ENCODE results near the gene RNF39. TPM values are rescaled to one million over a fixed set of nuclear protein-coding genes. Genes with fewer than 3 reads are reported as not detected.
A peak's percentile ranks its signal among the peaks of the same experiment; 100 is the strongest.

The RNF39 gene
- total RNA-seq, 1 experiment from 2014 or later, result 0.23 TPM

DNA sequence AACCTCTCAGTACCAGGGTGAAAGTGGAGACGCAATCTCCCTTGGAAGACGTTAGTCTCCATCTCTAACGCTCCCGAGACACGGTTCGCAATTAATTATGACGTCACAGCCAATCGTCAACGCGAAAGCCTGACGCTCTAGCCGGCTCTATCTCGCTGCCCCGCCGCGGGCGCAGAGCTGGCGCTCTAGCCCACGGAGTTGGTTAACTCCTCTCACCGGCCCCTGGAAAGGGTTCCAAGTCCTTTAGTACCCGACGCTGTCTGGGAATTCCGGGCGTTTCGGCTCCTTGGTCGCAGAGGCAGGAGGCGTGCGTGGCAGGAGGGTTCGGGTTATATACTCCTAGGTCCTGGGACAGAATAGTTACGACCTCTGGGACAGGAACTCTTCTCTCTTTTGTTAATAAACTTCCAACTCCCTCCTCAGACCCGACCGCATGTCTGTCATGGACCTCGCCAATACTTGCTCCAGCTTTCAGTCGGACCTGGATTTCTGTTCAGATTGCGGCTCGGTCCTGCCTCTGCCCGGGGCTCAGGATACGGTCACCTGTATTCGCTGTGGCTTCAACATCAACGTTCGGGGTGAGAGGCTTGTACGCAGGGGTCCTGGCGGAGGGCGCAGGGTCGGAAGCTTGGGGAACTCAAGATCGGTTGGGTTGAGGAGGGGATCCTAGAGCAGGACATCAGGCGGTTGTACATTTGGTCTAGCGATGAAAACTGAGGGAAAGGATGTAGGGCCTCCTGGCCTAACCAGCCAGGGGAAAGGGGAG is 14.3 kb downstream of the RNF39 start, which contains the start of gene POLR1H:
Gene POLR1H, plus strand, starts transcription at position 174 of the 766 bp plus-strand sequence. Its CDS starts 260 bp downstream, at position 434.
- Histone ChIP-seq H3K4me3 (ENCODE audit: low read depth, low read length) (peak within 1 kb of the TSS; percentile 77), H3K9me3 (no peaks in the 10 kb centered on the region), H3K27me3 (replicated peaks; ENCODE audit: control insufficient read depth, insufficient read depth, low read length) (no peaks in the 10 kb centered on the region), H3K4me1 (peaks cover 15% of the 10 kb centered on the region; the same call in 1 of the 2 replicates), H3K36me3 (ENCODE audit: control insufficient read depth, insufficient read depth, low read length) (no peaks in the 10 kb centered on the region)
- BruUV-seq (replicated peaks), result TSS peak; percentile 62
- Mint-ChIP-seq H3K27ac (ENCODE audit: unreplicated experiment) (peak within 1 kb of the TSS; percentile 90), H3K36me3 (ENCODE audit: insufficient read depth, unreplicated experiment) (peaks cover 9% of the 10 kb centered on the region), H3K4me3 (ENCODE audit: unreplicated experiment) (peak within 1 kb of the TSS; percentile 88), H3K9me3 (ENCODE audit: unreplicated experiment) (no peaks in the 10 kb centered on the region), H3K4me1 (ENCODE audit: low read depth, unreplicated experiment) (peaks cover 15% of the 10 kb centered on the region), H3K27me3 (ENCODE audit: insufficient read depth, unreplicated experiment) (no peaks in the 10 kb centered on the region)
- CTCF ChIA-PET, result interaction anchor here (0.6 to 2.1 kb wide), 6 partner anchors 14 to 224 kb away, joined by 3 to 5 read pairs (median 4); partner anchors contain the start of gene RNF39
- TF ChIP-seq, protein P1, sequence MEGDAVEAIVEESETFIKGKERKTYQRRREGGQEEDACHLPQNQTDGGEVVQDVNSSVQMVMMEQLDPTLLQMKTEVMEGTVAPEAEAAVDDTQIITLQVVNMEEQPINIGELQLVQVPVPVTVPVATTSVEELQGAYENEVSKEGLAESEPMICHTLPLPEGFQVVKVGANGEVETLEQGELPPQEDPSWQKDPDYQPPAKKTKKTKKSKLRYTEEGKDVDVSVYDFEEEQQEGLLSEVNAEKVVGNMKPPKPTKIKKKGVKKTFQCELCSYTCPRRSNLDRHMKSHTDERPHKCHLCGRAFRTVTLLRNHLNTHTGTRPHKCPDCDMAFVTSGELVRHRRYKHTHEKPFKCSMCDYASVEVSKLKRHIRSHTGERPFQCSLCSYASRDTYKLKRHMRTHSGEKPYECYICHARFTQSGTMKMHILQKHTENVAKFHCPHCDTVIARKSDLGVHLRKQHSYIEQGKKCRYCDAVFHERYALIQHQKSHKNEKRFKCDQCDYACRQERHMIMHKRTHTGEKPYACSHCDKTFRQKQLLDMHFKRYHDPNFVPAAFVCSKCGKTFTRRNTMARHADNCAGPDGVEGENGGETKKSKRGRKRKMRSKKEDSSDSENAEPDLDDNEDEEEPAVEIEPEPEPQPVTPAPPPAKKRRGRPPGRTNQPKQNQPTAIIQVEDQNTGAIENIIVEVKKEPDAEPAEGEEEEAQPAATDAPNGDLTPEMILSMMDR (IDR thresholded peaks at IDR 0.05; ENCODE audit: insufficient read depth in 1 of 2, low read depth in 1 of 2, low read length in 1 of 2, severe bottlenecking in 1 of 2, unreplicated experiment in 1 of 2), result no peak
- intact Hi-C loops (cut with micrococcal nuclease; ENCODE audit: unreplicated experiment), result loop anchor here (1.0 to 5.0 kb wide), 2 partner anchors 42 to 101 kb away; partner anchors contain the start of genes TRIM10 and TRIM15
- peak; percentile 93 to 94 for DNase-seq
- POLR2A ChIA-PET, result interaction anchor here (0.6 to 2.1 kb wide), 7 partner anchors 13 to 286 kb away, joined by 3 to 8 read pairs (median 4); no protein-coding TSS in a partner anchor

DNA sequence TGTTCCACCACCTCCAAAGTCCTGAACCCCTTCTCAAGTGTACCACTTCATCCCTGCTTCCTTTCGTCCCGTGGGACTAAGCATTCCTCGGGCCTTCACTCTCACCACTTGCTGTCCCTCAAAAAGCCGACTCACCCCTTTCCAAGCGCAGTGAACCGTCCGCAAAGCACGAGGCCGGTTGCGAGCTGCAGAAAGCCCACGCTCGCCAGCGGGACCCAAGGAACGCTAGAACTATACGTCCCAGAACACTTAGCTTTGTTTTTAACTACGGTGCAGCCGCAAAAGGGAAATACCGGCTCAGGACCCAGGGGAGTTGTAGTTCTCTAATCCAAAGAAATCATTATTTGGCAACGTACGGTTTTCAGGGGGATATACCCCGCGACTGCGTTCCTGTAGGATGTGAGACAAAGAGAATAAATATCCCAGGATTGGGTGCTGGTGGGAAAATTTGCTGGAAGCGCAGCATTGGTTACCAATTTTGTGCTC is 14.9 kb downstream of the RNF39 start:
- H3K27me3 ChIP-seq (replicated peaks; ENCODE audit: control insufficient read depth, insufficient read depth, low read length), result no peaks in the 10 kb centered on the region
- no peaks in the 10 kb centered on the region for H3K27me3 Mint-ChIP-seq (ENCODE audit: insufficient read depth, unreplicated experiment)
- intact Hi-C loops (cut with micrococcal nuclease; ENCODE audit: unreplicated experiment), result loop anchor here (1.0 to 5.0 kb wide), 2 partner anchors 43 to 102 kb away; partner anchors contain the start of genes TRIM10 and TRIM15
- peak overlapping the region; percentile 88 for H3K4me3 Mint-ChIP-seq (ENCODE audit: unreplicated experiment)
- H3K4me1 ChIP-seq, result peaks cover 9% of the 10 kb centered on the region; the same call in 1 of the 2 replicates
- H3K36me3 Mint-ChIP-seq (ENCODE audit: insufficient read depth, unreplicated experiment), result peaks cover 9% of the 10 kb centered on the region
- peak overlapping the region; percentile 77 for H3K4me3 ChIP-seq (ENCODE audit: low read depth, low read length)
- POLR2A ChIA-PET, result interaction anchor here (0.6 to 2.1 kb wide), 6 partner anchors 13 to 156 kb away, joined by 3 to 8 read pairs (median 4); no protein-coding TSS in a partner anchor
- H3K36me3 ChIP-seq (ENCODE audit: control insufficient read depth, insufficient read depth, low read length), result no peaks in the 10 kb centered on the region
- H3K27ac Mint-ChIP-seq (ENCODE audit: unreplicated experiment), result peak overlapping the region; percentile 90
- CTCF ChIA-PET, result interaction anchor here (1.0 to 2.1 kb wide), 4 partner anchors 15 to 70 kb away, joined by 3 to 5 read pairs (median 4); partner anchors contain the start of gene RNF39
- H3K9me3 Mint-ChIP-seq (ENCODE audit: unreplicated experiment), result no peaks in the 10 kb centered on the region
- TSS peak; percentile 82 for BruUV-seq (replicated peaks)
- TF ChIP-seq, protein P1 (IDR thresholded peaks at IDR 0.05; ENCODE audit: insufficient read depth in 1 of 2, low read depth in 1 of 2, low read length in 1 of 2, severe bottlenecking in 1 of 2, unreplicated experiment in 1 of 2), result no peak
- DNase-seq, result peak in 1 of 2 experiments; percentile 18
- no peaks in the 10 kb centered on the region for H3K9me3 ChIP-seq
- peaks cover 9% of the 10 kb centered on the region for H3K4me1 Mint-ChIP-seq (ENCODE audit: low read depth, unreplicated experiment)

DNA sequence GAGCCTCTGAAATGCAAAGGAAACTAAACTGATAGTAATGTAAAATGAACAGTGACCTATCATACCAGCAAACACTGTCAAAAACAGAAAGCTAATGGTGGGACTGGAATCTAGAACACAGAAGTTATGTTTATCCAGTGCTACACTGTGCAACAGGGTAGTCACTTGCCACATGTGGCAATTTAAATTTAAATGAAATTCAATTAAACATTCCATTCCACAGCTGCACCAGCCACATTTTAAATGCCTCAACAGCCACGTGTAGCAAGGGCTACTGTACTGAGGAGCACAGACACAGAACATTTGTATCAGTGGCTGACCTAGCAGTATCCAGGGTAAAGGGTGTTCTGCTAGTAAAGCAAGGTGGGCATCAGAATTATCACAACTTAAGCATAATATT is 20.1 kb downstream of the RNF39 start:
- H3K27ac Mint-ChIP-seq (ENCODE audit: unreplicated experiment), result no peak overlapping the region
- TF ChIP-seq, protein P1 (IDR thresholded peaks at IDR 0.05; ENCODE audit: insufficient read depth in 1 of 2, low read depth in 1 of 2, low read length in 1 of 2, severe bottlenecking in 1 of 2, unreplicated experiment in 1 of 2), result no peak
- ChIA-PET CTCF (no interaction called here), POLR2A (no interaction called here)
- no peaks in the 10 kb centered on the region for H3K36me3 ChIP-seq (ENCODE audit: control insufficient read depth, insufficient read depth, low read length)
- no peaks in the 10 kb centered on the region for H3K27me3 Mint-ChIP-seq (ENCODE audit: insufficient read depth, unreplicated experiment)
- H3K9me3 ChIP-seq, result no peaks in the 10 kb centered on the region
- no peak for DNase-seq
- H3K4me1 Mint-ChIP-seq (ENCODE audit: low read depth, unreplicated experiment), result no peaks in the 10 kb centered on the region
- H3K36me3 Mint-ChIP-seq (ENCODE audit: insufficient read depth, unreplicated experiment), result no peaks in the 10 kb centered on the region
- H3K27me3 ChIP-seq (replicated peaks; ENCODE audit: control insufficient read depth, insufficient read depth, low read length), result no peaks in the 10 kb centered on the region
- H3K4me3 ChIP-seq (ENCODE audit: low read depth, low read length), result no peak overlapping the region
- H3K9me3 Mint-ChIP-seq (ENCODE audit: unreplicated experiment), result no peaks in the 10 kb centered on the region
- no TSS peak for BruUV-seq (replicated peaks)
- H3K4me1 ChIP-seq, result peaks cover 6% of the 10 kb centered on the region; the same call in 1 of the 2 replicates
- H3K4me3 Mint-ChIP-seq (ENCODE audit: unreplicated experiment), result no peak overlapping the region
- intact Hi-C loops (cut with micrococcal nuclease; ENCODE audit: unreplicated experiment), result no loop called here
